GM18505 (cell line): ENCODE results near the gene LPIN2.
"Not testable (repeated sequence)": the region's sequence is repeated elsewhere in the genome, so short reads cannot be mapped to it uniquely, and the experiment has no call there.

Experiments
- ATAC-seq: cut with Tn5 transposase; IDR thresholded peaks from one replicate; pipeline ENCODE4 v1.9.1; 2021; ENCODE audit not compliant: unreplicated experiment
- POLR2A ChIP-seq: IDR thresholded peaks from 4 replicates; pipeline ENCODE4 v1.6.1; 2011; ENCODE audit warnings: borderline replicate concordance; ENCODE audit not compliant: insufficient read depth, insufficient read length; ENCODE audit errors: extremely low read depth

Gene LPIN2

DNA sequence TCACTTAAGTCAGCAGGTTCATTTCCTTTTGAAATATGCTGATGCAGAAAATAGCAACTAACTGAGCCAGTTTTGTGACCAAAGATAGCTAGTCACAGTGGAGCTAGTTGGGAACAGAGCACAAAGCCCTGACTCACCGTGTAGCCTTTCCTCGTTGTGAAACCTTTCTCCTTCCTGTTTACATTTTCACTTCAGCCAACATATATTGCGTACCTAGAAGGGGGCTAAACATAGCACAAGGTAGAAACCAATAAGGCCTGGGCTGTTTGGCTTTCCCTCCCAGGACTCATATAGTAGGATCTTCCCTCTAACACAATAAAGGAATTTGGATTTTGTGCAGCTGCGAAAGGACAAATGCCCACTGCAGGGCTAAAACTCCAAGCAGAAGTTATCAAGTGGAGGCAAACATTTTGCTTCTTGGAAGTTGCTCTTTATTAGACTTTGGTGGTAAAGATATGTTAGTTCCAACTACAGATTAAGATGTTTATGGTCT, 24.5 kb upstream of the LPIN2 start:
- TF ChIP-seq POLR2A: no peak
- peak; percentile 99 for ATAC-seq

GRCh38 chr18:3036108-3036507, 23.2 kb upstream of the LPIN2 start:
- ATAC-seq: no peak
- TF ChIP-seq POLR2A: no peak

DNA sequence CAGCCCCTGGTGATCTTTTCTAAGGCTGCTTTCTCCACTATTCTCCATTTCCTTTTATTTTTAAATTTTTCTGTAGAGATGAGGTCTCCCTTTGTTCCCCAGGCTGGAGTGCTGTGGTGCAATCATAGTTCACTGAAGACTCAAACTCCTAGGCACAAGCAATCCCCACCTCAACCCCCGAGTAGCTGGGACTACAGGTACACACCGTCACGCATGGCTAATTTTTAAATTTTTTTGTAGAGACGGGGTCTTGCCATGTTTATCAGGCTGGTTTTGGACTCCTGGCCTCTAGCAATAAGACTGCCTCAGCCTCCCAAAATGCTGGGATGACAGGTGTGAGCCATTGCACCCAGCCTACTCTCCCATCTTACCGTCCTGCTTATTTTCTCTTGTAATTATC, 22.7 kb upstream of the LPIN2 start:
- ATAC-seq: no peak
- no peak for TF ChIP-seq POLR2A

GRCh38 chr18:3032721-3033120, 19.8 kb upstream of the LPIN2 start:
- TF ChIP-seq POLR2A: no peak
- no peak for ATAC-seq

DNA sequence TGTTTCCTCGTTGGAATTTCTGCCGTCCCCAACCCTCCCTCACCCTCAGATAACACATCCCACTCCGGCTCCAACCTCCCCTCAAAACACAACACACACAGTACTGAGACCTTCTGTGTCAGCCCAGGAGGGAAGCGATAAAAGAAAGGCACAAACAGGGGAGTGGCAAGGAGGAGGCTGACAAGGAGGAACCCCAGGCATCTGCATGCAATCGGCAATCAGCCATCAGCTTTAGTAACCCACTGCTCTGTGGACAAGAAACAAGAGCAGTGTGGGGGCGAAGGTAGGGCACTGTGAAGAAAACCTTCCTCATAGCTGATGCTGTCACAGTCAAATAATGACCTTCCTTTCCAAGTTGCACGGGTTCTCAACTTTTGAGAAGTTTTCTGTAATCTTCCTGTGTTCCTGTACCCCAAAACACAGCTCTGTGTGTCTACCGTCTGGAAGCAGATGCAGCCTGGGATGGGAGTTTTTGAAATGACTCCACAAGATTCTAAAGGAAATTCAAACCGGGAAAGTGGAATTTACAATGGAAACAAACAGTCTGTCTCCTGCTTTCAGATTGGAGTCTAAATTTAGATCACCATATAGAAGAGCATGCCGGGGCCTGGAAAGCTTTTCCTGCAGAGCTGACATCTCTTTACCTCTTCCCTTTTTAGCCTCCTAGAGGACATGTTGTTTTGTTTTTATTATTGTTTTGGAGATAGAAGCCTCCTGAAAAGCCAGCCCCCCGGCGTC, 16.4 kb upstream of the LPIN2 start:
- no peak for TF ChIP-seq POLR2A
- no peak for ATAC-seq

DNA sequence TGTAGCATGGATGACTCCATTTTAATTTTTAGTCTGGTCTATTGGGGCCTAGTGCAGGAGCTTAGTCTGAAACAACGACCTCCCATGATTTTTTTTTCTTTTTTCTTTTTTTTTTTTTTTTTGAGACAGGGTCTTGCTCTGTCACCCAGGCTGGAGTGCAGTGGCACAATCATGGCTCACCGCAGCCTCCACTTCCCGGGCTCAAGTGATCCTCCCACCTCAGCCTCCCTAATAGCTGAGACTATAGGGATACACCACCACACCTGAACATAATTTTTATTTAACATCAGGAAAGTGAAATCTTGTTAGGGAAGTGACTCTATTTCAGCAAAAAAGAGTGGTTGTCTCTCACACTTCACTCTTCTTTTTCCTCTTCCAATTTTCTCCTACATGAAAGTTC, 15.2 kb upstream of the LPIN2 start:
- not testable (repeated sequence) for ATAC-seq

GRCh38 chr18:3027370-3027891, 14.5 kb upstream of the LPIN2 start:
- ATAC-seq: no peak

DNA sequence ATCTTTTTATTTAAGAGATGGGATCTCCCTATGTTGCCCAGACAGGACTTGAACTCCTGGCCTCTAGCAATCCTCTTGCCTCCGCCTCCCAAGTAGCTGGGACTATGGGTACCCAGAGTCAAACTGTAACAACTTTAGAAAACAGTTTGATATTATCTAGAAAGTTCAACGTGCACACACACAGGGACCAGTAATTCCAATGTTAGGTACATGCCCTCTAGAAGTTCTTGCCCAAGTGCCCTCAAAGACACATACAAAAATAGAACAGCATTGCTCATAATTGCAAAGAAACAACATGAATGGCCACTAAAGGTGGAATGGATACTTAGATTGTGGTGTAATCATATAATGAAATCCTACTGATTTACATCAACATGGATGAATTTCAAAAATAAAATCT, 12.6 kb upstream of the LPIN2 start:
- no peak for ATAC-seq
- no peak for TF ChIP-seq POLR2A

More at GRCh38 chr18:3027370-3027891, 14.5 kb upstream of the LPIN2 start:
- TF ChIP-seq POLR2A: no peak

- not testable (repeated sequence) for ATAC-seq
Observed at GRCh38 chr18:3023603-3024002, 10.7 kb upstream of the LPIN2 start.

- no peak for TF ChIP-seq POLR2A
- ATAC-seq: no peak
Observed at GRCh38 chr18:3016585-3017297, 3.8 kb upstream of the LPIN2 start.

- no peak for ATAC-seq
- no peak for TF ChIP-seq POLR2A
Observed at GRCh38 chr18:3015851-3016250, 2.9 kb upstream of the LPIN2 start.

DNA sequence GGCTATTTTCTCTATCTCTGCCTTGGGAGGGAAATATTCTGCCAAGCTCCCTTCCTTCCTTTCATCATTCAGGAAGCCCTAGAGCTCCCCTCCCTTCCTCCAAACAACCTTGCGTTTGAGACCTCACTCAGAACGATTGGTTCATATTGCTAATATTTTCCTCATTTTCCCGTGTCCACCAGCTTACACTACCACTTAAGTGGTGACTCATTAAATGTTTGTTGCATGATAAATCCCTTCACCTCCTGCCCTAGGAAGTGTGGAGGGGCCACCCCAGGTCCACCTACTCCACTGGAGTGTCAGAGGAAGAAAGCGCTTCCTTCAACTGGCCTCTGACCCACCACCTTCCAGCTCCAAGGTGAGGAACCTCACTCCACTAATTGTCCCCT, 2.3 kb upstream of the LPIN2 start:
- ATAC-seq: no peak
- TF ChIP-seq POLR2A: no peak

DNA sequence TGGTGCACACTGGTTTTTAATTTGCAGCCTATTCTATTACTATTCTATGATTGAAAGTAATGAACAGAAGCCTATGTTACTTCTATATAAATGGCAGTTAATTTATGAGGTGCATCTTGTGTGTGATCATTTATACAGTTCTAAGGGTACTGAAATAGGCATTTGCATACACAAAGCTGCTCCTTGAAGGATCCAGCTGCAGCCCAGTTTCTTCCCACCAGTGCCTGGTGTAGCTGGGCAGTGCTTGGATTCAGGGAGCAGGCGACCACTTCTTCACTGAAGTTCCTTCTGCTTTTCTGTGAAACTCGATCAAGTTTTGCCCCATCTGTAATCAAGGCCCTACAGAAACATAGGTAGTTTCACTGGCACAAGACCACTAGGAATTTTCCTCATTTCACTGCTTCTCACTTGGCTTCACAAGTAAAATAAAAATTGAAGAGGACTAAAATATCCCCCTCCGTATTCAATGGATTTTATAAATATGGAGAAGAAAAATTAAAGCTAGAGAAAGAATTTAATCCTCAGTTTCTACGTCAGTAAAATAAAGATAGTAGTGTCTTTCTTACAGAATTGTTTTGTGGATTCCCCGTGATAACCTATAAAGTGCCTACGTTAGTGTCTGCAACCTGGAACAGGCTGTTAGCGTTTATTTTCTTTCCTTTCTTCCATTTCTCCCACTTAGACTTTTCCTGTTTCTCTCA, 1.7 kb upstream of the LPIN2 start:
- TF ChIP-seq POLR2A: no peak
- no peak for ATAC-seq
